Common myeloid progenitor, CD34-positive (primary cell): ENCODE results near the gene SIPA1.

Source experiments
- CTCF ChIA-PET: fragments of 350-600 bp; sonication (Branson Sonifier 250); formaldehyde crosslinking; loops from one replicate; lab custom pipeline; 2021; ENCODE audit warnings: antibody characterized with exemption; lab: Charles Lee
- POLR2A ChIA-PET: fragments of 350-600 bp; sonication (Branson Sonifier 250); formaldehyde crosslinking; loops from one replicate; lab custom pipeline; 2021; ENCODE audit warnings: antibody characterized with exemption; lab: Charles Lee
- DNase-seq, 3 donors: peaks; one replicate each; pipeline versions ENCODE4 v3.0.0 to v3.0.0-alpha.2; 2013
- H3K27ac ChIP-seq, 2 experiments: 1 replicate in 1 of 2; 2 replicates in 1 of 2; pipeline ENCODE4 v1.7.0; 2013; ENCODE audit warnings: inconsistent platforms in 2 of 2, low read length in 2 of 2, mild to moderate bottlenecking in 2 of 2, low read depth in 1 of 2, moderate library complexity in 1 of 2; ENCODE audit not compliant: severe bottlenecking in 2 of 2, insufficient read depth in 1 of 2, poor library complexity in 1 of 2
- H3K27me3 ChIP-seq, 5 experiments: replicated peaks in 2 of 5; 1 replicate in 3 of 5; 2 replicates in 2 of 5; pipeline versions ENCODE4 v1.6.1 to v1.7.0; 2013; ENCODE audit warnings: low read length in 4 of 5, mild to moderate bottlenecking in 2 of 5, moderate library complexity in 2 of 5, inconsistent platforms in 1 of 5; ENCODE audit not compliant: insufficient read depth in 5 of 5, control insufficient read depth in 4 of 5
- H3K36me3 ChIP-seq, 4 experiments: 1 replicate in 2 of 4; 2 replicates in 2 of 4; pipeline versions ENCODE4 v1.6.1 to v1.7.0; 2013; ENCODE audit warnings: low read length in 3 of 4, control low read depth in 1 of 4, mild to moderate bottlenecking in 1 of 4; ENCODE audit not compliant: control insufficient read depth in 4 of 4, insufficient read depth in 4 of 4
- H3K4me1 ChIP-seq, 4 experiments: 1 replicate in 3 of 4; 2 replicates in 1 of 4; pipeline versions ENCODE4 v1.6.1 to v1.7.1; 2013; ENCODE audit warnings: low read length in 3 of 4, mild to moderate bottlenecking in 3 of 4, control low read depth in 1 of 4, inconsistent platforms in 1 of 4, moderate library complexity in 1 of 4; ENCODE audit not compliant: control insufficient read depth in 4 of 4, insufficient read depth in 4 of 4; ENCODE audit errors: control extremely low read depth in 1 of 4
- H3K4me3 ChIP-seq, 7 experiments: 1 replicate in 4 of 7; 2 replicates in 3 of 7; pipeline versions ENCODE4 v1.5.1 to v1.7.0; 2013; ENCODE audit warnings: mild to moderate bottlenecking in 7 of 7, low read length in 6 of 7, moderate library complexity in 6 of 7, inconsistent platforms in 2 of 7, low read depth in 2 of 7, control low read depth in 1 of 7; ENCODE audit not compliant: insufficient read depth in 4 of 7, control insufficient read depth in 1 of 7; ENCODE audit errors: extremely low read depth in 1 of 7
- H3K9me3 ChIP-seq, 5 experiments: 1 replicate in 4 of 5; 2 replicates in 1 of 5; pipeline versions ENCODE4 v1.6.1 to v1.7.1; 2013; ENCODE audit warnings: low read length in 4 of 5, mild to moderate bottlenecking in 2 of 5, inconsistent platforms in 1 of 5, low read depth in 1 of 5, moderate library complexity in 1 of 5; ENCODE audit not compliant: control insufficient read depth in 4 of 5, insufficient read depth in 2 of 5; ENCODE audit errors: control extremely low read depth in 1 of 5
- WGBS: methylation state at CpG from one replicate; pipeline ENCODE4 v1.1.5; 2013; ENCODE audit not compliant: insufficient coverage; 5-methylcytosine and 5-hydroxymethylcytosine counted together

The SIPA1 gene

DNA sequence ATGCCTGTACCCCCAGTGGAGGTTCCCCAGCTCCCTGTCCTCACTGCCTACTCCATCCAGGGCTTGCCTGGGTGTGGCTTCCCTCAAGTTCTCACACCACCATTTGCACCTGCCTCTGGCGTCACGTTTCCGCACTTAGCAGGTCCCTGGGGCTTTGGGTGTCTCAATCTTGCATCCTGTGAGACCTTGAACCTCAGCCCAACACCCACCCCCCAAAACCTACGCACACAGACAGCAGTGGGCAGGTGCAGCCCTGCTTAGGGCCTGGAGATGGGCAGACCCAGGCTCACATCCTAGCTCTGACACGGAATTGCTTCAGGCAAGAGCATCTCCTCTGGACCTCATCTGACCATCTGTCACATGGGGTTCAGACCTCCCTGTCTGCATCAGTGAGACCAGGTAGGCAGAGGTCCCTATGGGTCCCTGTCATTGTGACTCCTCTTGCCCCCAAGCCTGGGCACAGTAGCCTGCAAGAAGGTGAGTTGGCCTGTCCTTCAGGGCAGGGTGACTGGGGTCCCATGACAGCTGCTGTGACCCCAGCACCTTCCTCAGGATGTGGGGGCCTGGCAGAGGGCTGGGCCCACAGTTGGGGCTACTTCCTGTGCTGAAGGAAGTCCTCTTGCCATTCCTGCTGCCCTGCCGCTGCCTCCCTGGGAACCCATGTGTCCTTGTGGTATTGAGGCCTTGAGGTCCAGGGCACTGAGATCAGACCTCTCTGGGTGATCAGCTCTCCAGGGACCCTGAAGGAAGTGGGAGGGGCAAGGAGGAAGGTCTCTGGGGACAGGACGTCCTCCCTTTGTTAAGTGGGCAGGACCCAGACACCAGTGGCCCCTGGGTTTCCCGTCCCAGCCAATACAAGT is 2.0 kb downstream of the SIPA1 start:
- 50% methylated on average over 5 of the region's 8 CpGs for WGBS

GRCh38 chr11:65640483-65641296 is 2.8 kb downstream of the SIPA1 start:
- Histone ChIP-seq H3K36me3 (peaks cover 0 to 47% (median 30%) of the 10 kb centered on the region in 4 experiments), H3K4me1 (peaks cover 5 to 70% (median 63%) of the 10 kb centered on the region in 4 experiments), H3K4me3 (peak overlapping the region; percentile 27 to 78 (median 62)), H3K27ac (peak overlapping the region; percentile 68 to 84), H3K9me3 (no peaks in the 10 kb centered on the region), H3K27me3 (no peaks in the 10 kb centered on the region)
- ChIA-PET CTCF (interaction anchor here (0.9 to 6.5 kb wide), 6 partner anchors 11 to 240 kb away, joined by 3 to 56 read pairs (median 12); partner anchors contain the start of gene MAP3K11), POLR2A (interaction anchor here (0.8 to 3.8 kb wide), 5 partner anchors 10 to 22 kb away, joined by 3 to 43 read pairs (median 6); partner anchors contain the start of gene RELA)
- peak; percentile 82 to 98 (median 97) for DNase-seq
- WGBS: 1% methylated on average over 35 of the region's 35 CpGs

More for the DNA sequence above, 2.0 kb downstream of the SIPA1 start:
- POLR2A ChIA-PET: interaction anchor here (0.5 to 3.8 kb wide), 5 partner anchors 9 to 129 kb away, joined by 3 to 43 read pairs (median 6); partner anchors contain the start of gene RELA
- H3K4me1 ChIP-seq: peaks cover 5 to 73% (median 64%) of the 10 kb centered on the region in 4 experiments
- no peaks in the 10 kb centered on the region for H3K9me3 ChIP-seq
- CTCF ChIA-PET: interaction anchor here (1.0 to 6.5 kb wide), 6 partner anchors 12 to 241 kb away, joined by 4 to 56 read pairs (median 12); partner anchors contain the start of gene MAP3K11
- peak overlapping the region; percentile 68 to 84 for H3K27ac ChIP-seq
- H3K4me3 ChIP-seq: peak overlapping the region in 6 of 7 experiments; percentile 58 to 78 (median 62)
- DNase-seq: peak; percentile 47 to 72 (median 59)
- H3K36me3 ChIP-seq: peaks cover 0 to 47% (median 29%) of the 10 kb centered on the region in 4 experiments
- H3K27me3 ChIP-seq: no peaks in the 10 kb centered on the region

GRCh38 chr11:65641297-65642013 is 3.6 kb downstream of the SIPA1 start:
- H3K4me1 ChIP-seq: peaks cover 5 to 68% (median 63%) of the 10 kb centered on the region in 4 experiments
- CTCF ChIA-PET: interaction anchor here (0.6 to 6.5 kb wide), 11 partner anchors 8 to 248 kb away, joined by 3 to 56 read pairs (median 4); partner anchors contain the start of gene RELA
- H3K4me3 ChIP-seq: peak overlapping the region; percentile 27 to 78 (median 62)
- H3K36me3 ChIP-seq: peaks cover 0 to 47% (median 31%) of the 10 kb centered on the region in 4 experiments
- WGBS: 29% methylated on average over 14 of the region's 16 CpGs
- H3K27me3 ChIP-seq: no peaks in the 10 kb centered on the region
- DNase-seq: peak in 1 of 3 donors; percentile 26
- H3K27ac ChIP-seq: peak overlapping the region; percentile 62 to 68
- no peaks in the 10 kb centered on the region for H3K9me3 ChIP-seq
- POLR2A ChIA-PET: interaction anchor here (1.6 to 3.8 kb wide), 3 partner anchors 11 to 22 kb away, joined by 4 to 43 read pairs (median 7); partner anchors contain the start of gene RELA

DNA sequence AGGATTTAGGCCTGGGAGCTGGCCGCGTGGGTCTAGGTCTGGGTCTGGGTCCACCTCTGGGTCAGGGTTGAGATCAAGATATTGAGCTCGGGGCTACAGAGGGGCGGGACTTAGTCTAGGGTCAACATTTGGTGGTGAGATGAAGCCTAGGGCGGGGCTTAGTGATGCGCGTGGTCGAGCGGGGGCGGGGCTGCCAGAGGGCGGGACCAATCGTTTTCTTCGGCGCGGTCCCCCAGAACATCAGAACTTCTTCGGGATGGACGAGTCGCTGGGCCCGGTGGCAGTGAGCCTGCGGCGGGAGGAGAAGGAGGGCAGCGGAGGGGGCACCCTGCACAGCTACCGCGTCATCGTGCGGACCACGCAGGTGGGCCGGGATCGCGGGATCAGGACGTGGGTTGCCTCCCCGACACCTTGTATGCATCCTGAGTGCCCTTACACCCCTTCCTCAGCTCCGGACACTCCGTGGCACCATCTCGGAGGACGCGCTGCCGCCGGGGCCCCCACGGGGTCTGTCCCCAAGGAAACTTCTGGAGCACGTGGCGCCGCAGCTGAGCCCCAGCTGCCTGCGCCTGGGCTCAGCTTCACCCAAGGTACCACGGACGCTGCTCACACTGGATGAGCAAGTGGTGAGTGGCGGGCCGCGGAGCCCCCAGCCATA is 4.2 kb downstream of the SIPA1 start:
- POLR2A ChIA-PET: interaction anchor here (0.9 to 3.8 kb wide), 3 partner anchors 10 to 21 kb away, joined by 3 to 43 read pairs (median 4); partner anchors contain the start of gene RELA
- WGBS: 49% methylated on average over 40 of the region's 49 CpGs
- no peaks in the 10 kb centered on the region for H3K27me3 ChIP-seq
- peaks cover 0 to 46% (median 32%) of the 10 kb centered on the region in 4 experiments for H3K36me3 ChIP-seq
- H3K4me3 ChIP-seq: peak overlapping the region; percentile 27 to 78 (median 62)
- CTCF ChIA-PET: interaction anchor here (0.7 to 6.5 kb wide), 8 partner anchors 9 to 247 kb away, joined by 3 to 54 read pairs (median 5); no protein-coding TSS in a partner anchor
- H3K27ac ChIP-seq: peak overlapping the region in 1 of 2 experiments; percentile 62
- no peaks in the 10 kb centered on the region for H3K9me3 ChIP-seq
- DNase-seq: peak in 1 of 3 donors; percentile 23
- H3K4me1 ChIP-seq: peaks cover 5 to 64% (median 59%) of the 10 kb centered on the region in 4 experiments

GRCh38 chr11:65643971-65644370 is 6.1 kb downstream of the SIPA1 start:
- ChIA-PET POLR2A (no interaction called here), CTCF (interaction anchor here (1.5 to 2.5 kb wide), 2 partner anchors 10 to 18 kb away, joined by 3 to 15 read pairs; no protein-coding TSS in a partner anchor)
- Histone ChIP-seq H3K4me3 (no peak overlapping the region), H3K36me3 (peaks cover 0 to 63% (median 39%) of the 10 kb centered on the region in 4 experiments), H3K9me3 (no peaks in the 10 kb centered on the region), H3K4me1 (peaks cover 5 to 48% (median 43%) of the 10 kb centered on the region in 4 experiments), H3K27ac (no peak overlapping the region), H3K27me3 (no peaks in the 10 kb centered on the region)
- no peak for DNase-seq
- 87% methylated on average over 5 of the region's 6 CpGs for WGBS
